GM12878 (cell line): ENCODE results near the gene ZNF32. TPM values are rescaled to one million over a fixed set of nuclear protein-coding genes. Genes with fewer than 3 reads are reported as not detected.

Experiments used
- ATAC-seq: fragments of 200-7000 bp; cut with Tn5 transposase; 3 replicates; pipeline ENCODE4 v1.9.1; 2020; ENCODE audit warnings: mild to moderate bottlenecking, moderate library complexity
- BruUV-seq: library from RNA; stranded (reverse); fragments of 400-500 nt; replicated peaks from 2 replicates; lab custom pipeline; 2021; lab: Mats Ljungman, UMichigan
- CTCF ChIA-PET: fragments of 300-600 bp; sonication (Branson Sonifier 250); formaldehyde crosslinking; extraction: SDS; loops from one replicate; lab custom pipeline; 2021; ENCODE audit warnings: inconsistent platforms; lab: Yijun Ruan, JAX
- POLR2A ChIA-PET: fragments of 350-600 bp; formaldehyde crosslinking; extraction: SDS; loops from one replicate; lab custom pipeline; 2021; ENCODE audit warnings: inconsistent platforms; lab: Charles Lee
- RAD21 ChIA-PET: fragments of 300-600 bp; sonication (Branson Sonifier 250); formaldehyde crosslinking; loops from one replicate; lab custom pipeline; 2023; ENCODE audit warnings: antibody characterized with exemption; ENCODE audit not compliant: unreplicated experiment; lab: Charles Lee
- SMC1A ChIA-PET: fragments of 300-600 bp; sonication (Branson Sonifier 250); formaldehyde crosslinking; loops from one replicate; lab custom pipeline; 2023; ENCODE audit not compliant: unreplicated experiment, uncharacterized antibody; lab: Charles Lee
- DNase-seq: peaks from one replicate; pipeline ENCODE4 v3.0.0-alpha.2; 2011; ENCODE audit warnings: low read depth, low spot score
- FAIRE-seq: peaks from 3 replicates; lab custom pipeline; 2011; peaks lifted over from hg19 to GRCh38; lab: Jason Lieb, UNC
- H2AFZ ChIP-seq: 2 replicates; pipeline ENCODE4 v1.6.0; 2011; ENCODE audit warnings: low read depth, low read length, control low read depth; ENCODE audit not compliant: control insufficient read depth
- H3K27ac ChIP-seq: 2 replicates; pipeline ENCODE4 v1.5.1; 2011; ENCODE audit warnings: control low read depth; ENCODE audit not compliant: control insufficient read depth, insufficient read depth
- H3K27me3 ChIP-seq, 2 experiments: replicated peaks in 1 of 2; 2 replicates each; pipeline versions ENCODE4 v1.6.0 to v1.6.1; 2011; ENCODE audit warnings: low read length in 1 of 2; ENCODE audit not compliant: control insufficient read depth in 2 of 2, insufficient read depth in 2 of 2
- H3K36me3 ChIP-seq, 2 experiments: 2 replicates each; pipeline ENCODE4 v1.5.1; 2011; ENCODE audit warnings: low read length in 1 of 2; ENCODE audit not compliant: control insufficient read depth in 2 of 2, insufficient read depth in 2 of 2
- H3K4me1 ChIP-seq: 2 replicates; pipeline ENCODE4 v1.6.1; 2011; ENCODE audit warnings: mild to moderate bottlenecking, low read length, moderate library complexity, mixed read lengths; ENCODE audit not compliant: control insufficient read depth, insufficient read depth
- H3K4me2 ChIP-seq: 2 replicates; pipeline ENCODE4 v1.6.0; 2011; ENCODE audit warnings: control low read depth; ENCODE audit not compliant: control insufficient read depth, insufficient read depth
- H3K4me3 ChIP-seq: fragments of 200-600 bp; sonication (generic); 2 replicates; pipeline ENCODE4 v1.5.1; 2016
- H3K79me2 ChIP-seq: 2 replicates; pipeline ENCODE4 v1.6.0; 2011; ENCODE audit warnings: low read length; ENCODE audit not compliant: control insufficient read depth, insufficient read depth
- H3K9ac ChIP-seq: 2 replicates; pipeline ENCODE4 v1.8.0; 2011; ENCODE audit warnings: low read length, control low read depth, mixed read lengths; ENCODE audit not compliant: control insufficient read depth, insufficient read depth
- H3K9me3 ChIP-seq: replicated peaks from 3 replicates; pipeline ENCODE4 v1.5.1; 2011; ENCODE audit warnings: mild to moderate bottlenecking, low read length; ENCODE audit not compliant: control insufficient read depth, insufficient read depth
- H4K20me1 ChIP-seq: 2 replicates; pipeline ENCODE4 v1.6.0; 2011; ENCODE audit not compliant: control insufficient read depth, insufficient read depth
- ASH2L ChIP-seq: fragments of 300-600, 200-600 bp; sonication (generic); IDR thresholded peaks from 2 replicates; pipeline ENCODE4 v1.6.1; 2017; ENCODE audit warnings: low read depth, mild to moderate bottlenecking, borderline replicate concordance
- BMI1 ChIP-seq: fragments of 450-650 bp; IDR thresholded peaks from 2 replicates; pipeline ENCODE4 v1.6.1; 2016; ENCODE audit warnings: mild to moderate bottlenecking, moderate library complexity, borderline replicate concordance
- KAT2A ChIP-seq: conservative IDR thresholded peaks from 2 replicates; pipeline ENCODE4 v1.6.1; 2011; ENCODE audit warnings: low read depth, low read length; ENCODE audit not compliant: control insufficient read depth
- MEF2A ChIP-seq: IDR thresholded peaks from 2 replicates; pipeline ENCODE4 v1.6.1; 2011; ENCODE audit warnings: low read depth, mild to moderate bottlenecking, low read length, moderate library complexity; ENCODE audit not compliant: insufficient read depth
- MTA3 ChIP-seq: IDR thresholded peaks from 2 replicates; pipeline ENCODE4 v1.6.1; 2012; ENCODE audit warnings: low read length, inconsistent platforms, borderline replicate concordance
- MYC ChIP-seq: IDR thresholded peaks from 2 replicates; pipeline ENCODE4 v1.6.1; 2011; ENCODE audit warnings: mild to moderate bottlenecking, low read length, moderate library complexity, inconsistent platforms; ENCODE audit not compliant: insufficient read depth, insufficient replicate concordance, insufficient read length, severe bottlenecking
- NR2C2 ChIP-seq: IDR thresholded peaks from 2 replicates; pipeline ENCODE4 v1.6.1; 2011; ENCODE audit warnings: borderline replicate concordance, low read depth; ENCODE audit not compliant: control insufficient read depth, insufficient read length
- WGBS: methylation state at CpG from one replicate; pipeline ENCODE4 v1.1.6; 2016; ENCODE audit warnings: low lambda C conversion rate; ENCODE audit not compliant: insufficient replicate concordance, insufficient coverage; ENCODE audit errors: missing lambda C conversion rate; 5-methylcytosine and 5-hydroxymethylcytosine counted together
- in situ Hi-C: fragments of 300-500 bp; cut with MboI; formaldehyde crosslinking; loops from 9 replicates; pipeline ENCODE4 v1.14.3; 2018; ENCODE audit warnings: mixed read lengths
- intact Hi-C: fragments of 100-400 bp; cut with micrococcal nuclease; formaldehyde crosslinking; loops from one replicate; pipeline ENCODE4 v1.14.2; 2022; ENCODE audit not compliant: unreplicated experiment
- polyA plus RNA-seq, 11 experiments: library from polyadenylated mRNA; depleted of rRNA in 4 of 11; unstranded in 6 of 11; stranded (reverse) in 5 of 11; fragments of >200 nt; fragmentation: Nextera tagmentation in 4 of 11; fragmentation: Illumina TruSeq in 1 of 11; extraction: Ambion mirVana in 4 of 11; extraction: Trizol in 1 of 11; gene quantifications; 1 replicate in 1 of 11; 2 replicates in 10 of 11; pipeline versions ENCODE4 v1.2.1 to v1.2.3, GENCODE V29; 2011 to 2016; ENCODE audit warnings: inconsistent platforms in 2 of 11, missing spikeins in 2 of 11, low read depth in 1 of 11
- total RNA-seq, 4 experiments: library from RNA; depleted of rRNA in 3 of 4; stranded (reverse); fragments of >200 nt in 3 of 4; fragmentation: Illumina TruSeq in 1 of 4; extraction: Trizol in 1 of 4; gene quantifications; 2 replicates each; pipeline versions ENCODE4 v1.2.1 to v1.2.3, GENCODE V29; 2013 to 2021
- TF ChIP-seq, protein P1 (sequence below): fragments of 450-650 bp; IDR thresholded peaks from 2 replicates; pipeline ENCODE4 v1.6.1; 2017; ENCODE audit warnings: mild to moderate bottlenecking, moderate library complexity

Gene ZNF32
- total and polyA plus RNA-seq, 10 of the 15 experiments (the other 5 are each of a cell fraction or from before 2014, with no cell fraction given) = 1.9 to 23.0 (median 3.4) TPM

DNA sequence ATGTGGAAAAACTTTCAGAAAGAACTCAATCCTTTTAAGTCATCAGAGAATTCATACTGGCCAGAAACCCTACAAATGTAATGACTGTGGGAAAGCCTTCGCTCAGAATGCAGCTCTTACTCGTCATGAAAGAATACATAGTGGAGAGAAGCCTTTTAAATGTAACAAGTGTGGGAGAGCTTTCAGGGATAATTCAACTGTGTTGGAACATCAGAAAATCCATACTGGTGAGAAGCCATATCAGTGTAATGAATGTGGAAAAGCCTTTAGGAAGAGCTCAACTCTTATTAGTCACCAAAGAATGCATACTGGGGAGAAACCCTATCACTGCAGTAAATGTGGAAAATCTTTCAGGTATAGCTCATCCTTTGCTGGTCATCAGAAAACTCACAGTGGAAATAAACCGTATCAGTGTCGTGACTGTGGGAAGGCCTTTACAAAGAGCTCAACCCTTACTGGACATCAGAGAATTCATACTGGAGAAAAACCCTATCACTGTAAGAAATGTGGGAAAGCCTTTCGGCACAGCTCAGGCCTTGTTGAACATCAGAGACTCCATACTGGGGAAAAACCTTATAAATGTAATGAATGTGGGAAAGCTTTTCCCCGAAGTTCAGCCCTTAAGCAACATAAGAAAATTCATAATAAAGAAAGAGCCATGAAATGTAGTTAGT lies 31.8 kb downstream of the ZNF32 start:
- Histone ChIP-seq H4K20me1 (no peaks in the 10 kb centered on the region), H3K9ac (no peak overlapping the region), H3K4me1 (no peaks in the 10 kb centered on the region), H3K27me3 (no peaks in the 10 kb centered on the region), H3K4me2 (no peak overlapping the region), H3K9me3 (peaks cover 27% of the 10 kb centered on the region), H3K36me3 (peaks cover 0 to 3% of the 10 kb centered on the region in 2 experiments), H3K27ac (no peak overlapping the region), H2AFZ (no peak overlapping the region), H3K79me2 (no peaks in the 10 kb centered on the region), H3K4me3 (no peak overlapping the region)
- no peak for TF ChIP-seq KAT2A
- FAIRE-seq (no peak), DNase-seq (no peak), ATAC-seq (no peak)
- no TSS peak for BruUV-seq
- POLR2A ChIA-PET = no interaction called here
- SMC1A ChIA-PET = interaction anchor here (0.6 kb wide), 1 partner anchor 12 kb away, joined by 3 read pairs; no protein-coding TSS in a partner anchor
- intact Hi-C loops (no loop called here), in situ Hi-C loops (no loop called here)
- WGBS = 61% methylated on average over 6 of the region's 6 CpGs
- CTCF ChIA-PET = no interaction called here
- RAD21 ChIA-PET = no interaction called here

DNA sequence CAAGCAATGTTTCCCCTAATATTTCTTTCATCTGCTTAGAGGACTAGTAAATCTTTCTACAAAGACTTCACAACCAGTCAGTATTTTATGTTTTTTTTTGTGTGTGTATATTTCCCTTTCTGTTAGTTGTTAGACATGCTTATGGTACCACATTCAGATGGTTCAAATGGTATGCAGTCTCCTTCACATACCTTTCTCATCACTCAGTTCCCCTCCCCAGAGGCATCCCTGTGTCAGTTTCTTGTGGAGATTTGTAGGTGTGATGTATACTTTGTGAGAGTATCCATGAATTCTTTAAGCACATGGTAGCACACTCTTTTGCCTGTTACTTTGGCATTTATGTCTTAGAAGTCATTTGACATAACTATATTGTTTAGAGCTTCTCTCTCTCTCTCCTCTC lies 38.0 kb downstream of the ZNF32 start:
- ChIA-PET RAD21 (no interaction called here), CTCF (no interaction called here), SMC1A (interaction anchor here (2.1 kb wide), 1 partner anchor 12 kb away, joined by 6 read pairs; no protein-coding TSS in a partner anchor), POLR2A (no interaction called here)
- DNase-seq (no peak), FAIRE-seq (no peak), ATAC-seq (no peak)
- intact Hi-C loops (no loop called here), in situ Hi-C loops (no loop called here)
- H3K9me3 ChIP-seq = peaks cover 9% of the 10 kb centered on the region; the same call in 2 of the 3 replicates
- no peak overlapping the region for H3K4me3 ChIP-seq
- no peak overlapping the region for H3K9ac ChIP-seq
- H2AFZ ChIP-seq = no peak overlapping the region
- no peaks in the 10 kb centered on the region for H3K27me3 ChIP-seq
- H4K20me1 ChIP-seq = no peaks in the 10 kb centered on the region
- no peak overlapping the region for H3K27ac ChIP-seq
- no peak overlapping the region for H3K4me2 ChIP-seq
- H3K4me1 ChIP-seq = no peaks in the 10 kb centered on the region; the same call in 1 of the 2 replicates
- BruUV-seq = no TSS peak
- H3K36me3 ChIP-seq = peaks cover 3 to 4% of the 10 kb centered on the region in 2 experiments
- H3K79me2 ChIP-seq = peaks cover 3% of the 10 kb centered on the region
- TF ChIP-seq ASH2L = no peak
- no peak for TF ChIP-seq MEF2A
- no peak for TF ChIP-seq NR2C2
- TF ChIP-seq, protein P1, sequence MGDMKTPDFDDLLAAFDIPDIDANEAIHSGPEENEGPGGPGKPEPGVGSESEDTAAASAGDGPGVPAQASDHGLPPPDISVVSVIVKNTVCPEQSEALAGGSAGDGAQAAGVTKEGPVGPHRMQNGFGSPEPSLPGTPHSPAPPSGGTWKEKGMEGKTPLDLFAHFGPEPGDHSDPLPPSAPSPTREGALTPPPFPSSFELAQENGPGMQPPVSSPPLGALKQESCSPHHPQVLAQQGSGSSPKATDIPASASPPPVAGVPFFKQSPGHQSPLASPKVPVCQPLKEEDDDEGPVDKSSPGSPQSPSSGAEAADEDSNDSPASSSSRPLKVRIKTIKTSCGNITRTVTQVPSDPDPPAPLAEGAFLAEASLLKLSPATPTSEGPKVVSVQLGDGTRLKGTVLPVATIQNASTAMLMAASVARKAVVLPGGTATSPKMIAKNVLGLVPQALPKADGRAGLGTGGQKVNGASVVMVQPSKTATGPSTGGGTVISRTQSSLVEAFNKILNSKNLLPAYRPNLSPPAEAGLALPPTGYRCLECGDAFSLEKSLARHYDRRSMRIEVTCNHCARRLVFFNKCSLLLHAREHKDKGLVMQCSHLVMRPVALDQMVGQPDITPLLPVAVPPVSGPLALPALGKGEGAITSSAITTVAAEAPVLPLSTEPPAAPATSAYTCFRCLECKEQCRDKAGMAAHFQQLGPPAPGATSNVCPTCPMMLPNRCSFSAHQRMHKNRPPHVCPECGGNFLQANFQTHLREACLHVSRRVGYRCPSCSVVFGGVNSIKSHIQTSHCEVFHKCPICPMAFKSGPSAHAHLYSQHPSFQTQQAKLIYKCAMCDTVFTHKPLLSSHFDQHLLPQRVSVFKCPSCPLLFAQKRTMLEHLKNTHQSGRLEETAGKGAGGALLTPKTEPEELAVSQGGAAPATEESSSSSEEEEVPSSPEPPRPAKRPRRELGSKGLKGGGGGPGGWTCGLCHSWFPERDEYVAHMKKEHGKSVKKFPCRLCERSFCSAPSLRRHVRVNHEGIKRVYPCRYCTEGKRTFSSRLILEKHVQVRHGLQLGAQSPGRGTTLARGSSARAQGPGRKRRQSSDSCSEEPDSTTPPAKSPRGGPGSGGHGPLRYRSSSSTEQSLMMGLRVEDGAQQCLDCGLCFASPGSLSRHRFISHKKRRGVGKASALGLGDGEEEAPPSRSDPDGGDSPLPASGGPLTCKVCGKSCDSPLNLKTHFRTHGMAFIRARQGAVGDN = no peak
- no peak for TF ChIP-seq BMI1
- TF ChIP-seq MYC = no peak
- no peak for TF ChIP-seq MTA3
